Transverse colon (tissue), 4 donors: Measurements from ENCODE around the gene ARHGAP32. TPM values are rescaled to one million over a fixed set of nuclear protein-coding genes. Genes with fewer than 3 reads are reported as not detected.

Source experiments
- DNase-seq: peaks from one replicate; pipeline ENCODE4 v3.0.0-alpha.2; 2019
- H3K27ac ChIP-seq, 4 donors: fragments of 200-600 bp; sonication (generic); 2 replicates each; pipeline ENCODE4 v1.5.1; 2016 to 2018; ENCODE audit warnings: inconsistent platforms in 4 of 4
- H3K27me3 ChIP-seq: fragments of 200-600 bp; sonication (generic); 2 replicates; pipeline ENCODE4 v1.5.1; 2017; ENCODE audit warnings: inconsistent platforms
- H3K36me3 ChIP-seq, 4 donors: fragments of 200-600 bp; sonication (generic); 2 replicates each; pipeline ENCODE4 v1.5.1; 2017 to 2019; ENCODE audit warnings: inconsistent platforms in 4 of 4
- H3K4me1 ChIP-seq, 4 donors: fragments of 200-600 bp; sonication (generic); 2 replicates each; pipeline ENCODE4 v1.5.1; 2017 to 2020; ENCODE audit warnings: inconsistent platforms in 4 of 4
- H3K4me3 ChIP-seq, 4 donors: fragments of 200-600 bp; sonication (generic); 1 replicate in 1 of 4; 2 replicates in 3 of 4; pipeline versions ENCODE4 v1.5.1 to v1.6.1; 2017 to 2019; ENCODE audit warnings: inconsistent platforms in 4 of 4
- H3K9me3 ChIP-seq, 2 donors: fragments of 200-600 bp; sonication (generic); 2 replicates each; pipeline ENCODE4 v1.5.1; 2017 to 2019; ENCODE audit warnings: inconsistent platforms in 2 of 2
- CTCF ChIP-seq, 5 experiments: fragments of 200-600 bp in 3 of 5; fragments of 450-650 bp in 2 of 5; sonication (generic) in 3 of 5; IDR thresholded peaks; 1 replicate in 2 of 5; 2 replicates in 3 of 5; pipeline ENCODE4 v1.5.1; 2016 to 2017; ENCODE audit warnings: antibody characterized with exemption in 5 of 5, inconsistent platforms in 3 of 5, mild to moderate bottlenecking in 2 of 5, moderate library complexity in 1 of 5
- EP300 ChIP-seq: sonication (generic); formaldehyde crosslinking; IDR thresholded peaks from one replicate; pipeline ENCODE4 v1.6.1; 2017; ENCODE audit warnings: antibody characterized with exemption, low read depth
- POLR2A ChIP-seq: fragments of 450-650 bp; IDR thresholded peaks from one replicate; pipeline ENCODE4 v1.6.1; 2016; ENCODE audit warnings: antibody characterized with exemption, mild to moderate bottlenecking, moderate library complexity
- POLR2AphosphoS5 ChIP-seq, 3 donors: sonication (generic); formaldehyde crosslinking; IDR thresholded peaks; one replicate each; pipeline ENCODE4 v1.6.1; 2016; ENCODE audit warnings: antibody characterized with exemption in 3 of 3
- WGBS, 2 donors: methylation state at CpG; one replicate each; pipeline ENCODE4 v1.1.5; 2018; ENCODE audit warnings: low coverage in 1 of 2; 5-methylcytosine and 5-hydroxymethylcytosine counted together
- in situ Hi-C, 4 donors: fragments of 200-750 bp; cut with MboI; loops; one replicate each; pipeline versions ENCODE4 v1.15.0 to v1.15.1; 2017; ENCODE audit warnings: low sequenced_read_pairs in 3 of 4, low pct_ligation_motif_present in 1 of 4, low pct_unique_long_range_greater_than_20kb in 1 of 4
- intact Hi-C: fragments of 100-400 bp; cut with DNase I; formaldehyde crosslinking; loops from one replicate; pipeline ENCODE4 v1.15.1; 2023; ENCODE audit warnings: low total_unique reads
- total RNA-seq, 4 donors: library from RNA; depleted of rRNA; stranded (reverse); fragments of >200 nt; gene quantifications; one replicate each; pipeline ENCODE4 v1.1.0, GENCODE V29; 2016

Gene ARHGAP32
- total RNA-seq, 4 donors from 2014 or later, result 66.9 to 86.9 (median 74.8) TPM

- 83% methylated on average over 15 of the region's 15 CpGs; no CpG with 5 or more reads in 1 of the 2 donors for WGBS, 2 donors
- in situ Hi-C loops, result no loop called here
- H3K9me3 ChIP-seq, result no peaks in the 10 kb centered on the region
- H3K27ac ChIP-seq, result no peak overlapping the region
- no peaks in the 10 kb centered on the region for H3K27me3 ChIP-seq
- intact Hi-C loops, result no loop called here
- no peaks in the 10 kb centered on the region for H3K36me3 ChIP-seq
- TF ChIP-seq POLR2AphosphoS5 (IDR thresholded peaks at IDR 0.05), result no peak
- TF ChIP-seq EP300, result no peak
- no peak for TF ChIP-seq POLR2A
- TF ChIP-seq CTCF (IDR thresholded peaks at IDR 0.05), result no peak
- no peak overlapping the region for H3K4me3 ChIP-seq
- no peaks in the 10 kb centered on the region for H3K4me1 ChIP-seq
- DNase-seq, result no peak
These were observed 251.5 kb downstream of the ARHGAP32 start for GRCh38 chr11:128940603-128941002.

- Histone ChIP-seq H3K9me3 (no peaks in the 10 kb centered on the region), H3K4me3 (no peak overlapping the region), H3K4me1 (no peaks in the 10 kb centered on the region), H3K36me3 (no peaks in the 10 kb centered on the region), H3K27ac (no peak overlapping the region), H3K27me3 (no peaks in the 10 kb centered on the region)
- no peak for DNase-seq
- in situ Hi-C loops, result no loop called here
- no peak for TF ChIP-seq POLR2AphosphoS5 (IDR thresholded peaks at IDR 0.05)
- no peak for TF ChIP-seq POLR2A
- TF ChIP-seq EP300, result no peak
- TF ChIP-seq CTCF (IDR thresholded peaks at IDR 0.05), result no peak
- intact Hi-C loops, result no loop called here
- 69% methylated on average over 5 of the region's 5 CpGs; no CpG with 5 or more reads in 1 of the 2 donors for WGBS, 2 donors
These were observed 252.0 kb downstream of the ARHGAP32 start for GRCh38 chr11:128940156-128940555.

- TF ChIP-seq CTCF (IDR thresholded peaks at IDR 0.05) (no peak), POLR2A (no peak), POLR2AphosphoS5 (IDR thresholded peaks at IDR 0.05) (no peak), EP300 (no peak)
- Histone ChIP-seq H3K4me1 (no peaks in the 10 kb centered on the region), H3K9me3 (no peaks in the 10 kb centered on the region), H3K27ac (no peak overlapping the region), H3K36me3 (no peaks in the 10 kb centered on the region), H3K27me3 (no peaks in the 10 kb centered on the region), H3K4me3 (no peak overlapping the region)
- intact Hi-C loops (no loop called here), in situ Hi-C loops (no loop called here)
- 74% methylated on average over 11 of the region's 11 CpGs; no CpG with 5 or more reads in 1 of the 2 donors for WGBS, 2 donors
- DNase-seq, result no peak
These were observed 252.5 kb downstream of the ARHGAP32 start for GRCh38 chr11:128939591-128939990.

- no peak overlapping the region for H3K27ac ChIP-seq
- 87 to 100% methylated on average over 2 to 16 of the region's 16 CpGs for WGBS, 2 donors
- H3K9me3 ChIP-seq, result no peaks in the 10 kb centered on the region
- TF ChIP-seq POLR2AphosphoS5 (IDR thresholded peaks at IDR 0.05), result no peak
- no peak for TF ChIP-seq POLR2A
- no peak for TF ChIP-seq EP300
- TF ChIP-seq CTCF (IDR thresholded peaks at IDR 0.05), result no peak
- H3K4me1 ChIP-seq, result no peaks in the 10 kb centered on the region
- in situ Hi-C loops, result no loop called here
- H3K4me3 ChIP-seq, result no peak overlapping the region
- intact Hi-C loops, result no loop called here
- no peaks in the 10 kb centered on the region for H3K27me3 ChIP-seq
- H3K36me3 ChIP-seq, result no peaks in the 10 kb centered on the region
- no peak for DNase-seq
These were observed 253.8 kb downstream of the ARHGAP32 start for GRCh38 chr11:128938156-128938885.
